K562 (cell line): Measurements from ENCODE around the gene ARL2. TPM values are rescaled to one million over a fixed set of nuclear protein-coding genes. Genes with fewer than 3 reads are reported as not detected.
A peak's percentile ranks its signal among the peaks of the same experiment; 100 is the strongest.

Source experiments
- DACH1 ChIP-seq: fragments of 450-650 bp; IDR thresholded peaks from 2 replicates; pipeline ENCODE4 v1.6.1; 2018; ENCODE audit not compliant: partially characterized antibody
- DIDO1 ChIP-seq: fragments of 450-650 bp; IDR thresholded peaks from 2 replicates; pipeline ENCODE4 v1.6.1; 2016; ENCODE audit warnings: low read depth, missing biosample characterization, missing genetic modification characterization
- EGR1 ChIP-seq: fragments of 450-650 bp; conservative IDR thresholded peaks from 2 replicates; pipeline ENCODE4 v1.6.1; 2017; ENCODE audit warnings: mild to moderate bottlenecking
- HNRNPUL1 ChIP-seq: fragments of 200-400 bp; formaldehyde crosslinking; IDR thresholded peaks from 2 replicates; pipeline ENCODE4 v1.6.1; 2017; ENCODE audit warnings: low read length
- KDM1A ChIP-seq, 2 experiments: fragments of 450-650 bp; IDR thresholded peaks; 2 replicates each; pipeline ENCODE4 v1.6.1; 2016; ENCODE audit warnings: mild to moderate bottlenecking in 2 of 2
- OTX1 ChIP-seq: fragments of 450-650 bp; formaldehyde crosslinking; IDR thresholded peaks from 2 replicates; pipeline ENCODE4 v1.4.0; 2022; ENCODE audit warnings: mild to moderate bottlenecking
- STAT5B ChIP-seq: fragments of 250-450 bp; sonication (Bioruptor Pico); IDR thresholded peaks from 2 replicates; pipeline ENCODE4 v1.8.0; 2021; ENCODE audit warnings: mild to moderate bottlenecking, inconsistent platforms
- ZBTB1 ChIP-seq: sonication (generic); formaldehyde crosslinking; IDR thresholded peaks from 2 replicates; pipeline ENCODE4 v1.8.1; 2023; ENCODE audit warnings: missing genetic modification reagents, low read depth, mild to moderate bottlenecking, borderline replicate concordance
- ZBTB17 ChIP-seq: fragments of 450-650 bp; formaldehyde crosslinking; IDR thresholded peaks from 2 replicates; pipeline ENCODE4 v1.4.0; 2020; ENCODE audit warnings: mild to moderate bottlenecking
- ZNF175 ChIP-seq: fragments of 200-800 bp; sonication (Bioruptor generic); IDR thresholded peaks from 2 replicates; pipeline ENCODE4 v1.6.1; 2016; ENCODE audit warnings: low read depth, mild to moderate bottlenecking, missing genetic modification characterization, missing compliant biosample characterization
- ZNF224 ChIP-seq: sonication (generic); formaldehyde crosslinking; IDR thresholded peaks from 2 replicates; pipeline ENCODE4 v1.8.0; 2022; ENCODE audit warnings: mild to moderate bottlenecking, missing genetic modification reagents
- ZNF277 ChIP-seq: fragments of 250-450 bp; sonication (Bioruptor Pico); IDR thresholded peaks from 2 replicates; pipeline ENCODE4 v1.8.0; 2022; ENCODE audit warnings: inconsistent platforms, mild to moderate bottlenecking, moderate library complexity, borderline replicate concordance
- ZNF407 ChIP-seq: fragments of 450-650 bp; IDR thresholded peaks from 2 replicates; pipeline ENCODE4 v1.6.1; 2016; ENCODE audit warnings: low read depth
- ZNF589 ChIP-seq: fragments of 200-800 bp; sonication (Bioruptor generic); IDR thresholded peaks from 2 replicates; pipeline ENCODE4 v1.6.1; 2016; ENCODE audit warnings: low read depth, missing genetic modification characterization, missing compliant biosample characterization
- polyA plus RNA-seq, 8 experiments: library from polyadenylated mRNA; depleted of rRNA in 4 of 8; stranded (reverse) in 5 of 8; unstranded in 3 of 8; fragments of >200 nt; fragmentation: Nextera tagmentation in 2 of 8; fragmentation: Illumina TruSeq in 1 of 8; extraction: Ambion mirVana in 2 of 8; extraction: Trizol in 1 of 8; gene quantifications; 2 replicates each; pipeline versions ENCODE4 v1.2.1 to v1.2.3, GENCODE V29; 2011 to 2014; ENCODE audit warnings: inconsistent platforms in 1 of 8, missing spikeins in 1 of 8
- total RNA-seq, 7 experiments: library from RNA; depleted of rRNA in 6 of 7; stranded (reverse); fragments of >200 nt in 6 of 7; fragmentation: Illumina TruSeq in 2 of 7; extraction: Trizol in 2 of 7; gene quantifications; 2 replicates each; pipeline versions ENCODE4 v1.2.1 to v1.2.3, GENCODE V29; 2011 to 2021; ENCODE audit warnings: low replicate concordance in 1 of 7
- TF ChIP-seq, protein P1 (sequence below), 2 experiments: fragments of 450-650 bp; IDR thresholded peaks; 2 replicates each; pipeline ENCODE4 v1.6.1; 2018; ENCODE audit warnings: mild to moderate bottlenecking in 2 of 2, low read depth in 1 of 2; ENCODE audit not compliant: partially characterized antibody in 2 of 2

The ARL2 gene
- total and polyA plus RNA-seq, 9 of the 15 experiments (the other 6 are each of a cell fraction or from before 2014, with no cell fraction given): 5.7 to 154 (median 92.2) TPM

GRCh38 chr11:65013130-65013887, 651 bp upstream of the ARL2 start (continued):
- TF ChIP-seq DIDO1 (tag): no peak
- no peak; a peak in 2 of 4 replicates for TF ChIP-seq KDM1A (IDR thresholded peaks at IDR 0.05)
- TF ChIP-seq ZNF175 (CRISPR knock-in tag): no peak
- TF ChIP-seq, protein P1, sequence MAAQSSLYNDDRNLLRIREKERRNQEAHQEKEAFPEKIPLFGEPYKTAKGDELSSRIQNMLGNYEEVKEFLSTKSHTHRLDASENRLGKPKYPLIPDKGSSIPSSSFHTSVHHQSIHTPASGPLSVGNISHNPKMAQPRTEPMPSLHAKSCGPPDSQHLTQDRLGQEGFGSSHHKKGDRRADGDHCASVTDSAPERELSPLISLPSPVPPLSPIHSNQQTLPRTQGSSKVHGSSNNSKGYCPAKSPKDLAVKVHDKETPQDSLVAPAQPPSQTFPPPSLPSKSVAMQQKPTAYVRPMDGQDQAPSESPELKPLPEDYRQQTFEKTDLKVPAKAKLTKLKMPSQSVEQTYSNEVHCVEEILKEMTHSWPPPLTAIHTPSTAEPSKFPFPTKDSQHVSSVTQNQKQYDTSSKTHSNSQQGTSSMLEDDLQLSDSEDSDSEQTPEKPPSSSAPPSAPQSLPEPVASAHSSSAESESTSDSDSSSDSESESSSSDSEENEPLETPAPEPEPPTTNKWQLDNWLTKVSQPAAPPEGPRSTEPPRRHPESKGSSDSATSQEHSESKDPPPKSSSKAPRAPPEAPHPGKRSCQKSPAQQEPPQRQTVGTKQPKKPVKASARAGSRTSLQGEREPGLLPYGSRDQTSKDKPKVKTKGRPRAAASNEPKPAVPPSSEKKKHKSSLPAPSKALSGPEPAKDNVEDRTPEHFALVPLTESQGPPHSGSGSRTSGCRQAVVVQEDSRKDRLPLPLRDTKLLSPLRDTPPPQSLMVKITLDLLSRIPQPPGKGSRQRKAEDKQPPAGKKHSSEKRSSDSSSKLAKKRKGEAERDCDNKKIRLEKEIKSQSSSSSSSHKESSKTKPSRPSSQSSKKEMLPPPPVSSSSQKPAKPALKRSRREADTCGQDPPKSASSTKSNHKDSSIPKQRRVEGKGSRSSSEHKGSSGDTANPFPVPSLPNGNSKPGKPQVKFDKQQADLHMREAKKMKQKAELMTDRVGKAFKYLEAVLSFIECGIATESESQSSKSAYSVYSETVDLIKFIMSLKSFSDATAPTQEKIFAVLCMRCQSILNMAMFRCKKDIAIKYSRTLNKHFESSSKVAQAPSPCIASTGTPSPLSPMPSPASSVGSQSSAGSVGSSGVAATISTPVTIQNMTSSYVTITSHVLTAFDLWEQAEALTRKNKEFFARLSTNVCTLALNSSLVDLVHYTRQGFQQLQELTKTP (IDR thresholded peaks at IDR 0.05; ENCODE audit: low read depth in 1 of 2, partially characterized antibody in 2 of 2): peak; percentile 43 to 71
- TF ChIP-seq ZNF407: no peak
- no peak for TF ChIP-seq HNRNPUL1
- no peak for TF ChIP-seq EGR1
- no peak for TF ChIP-seq OTX1 (CRISPR knock-in tag)
- no peak for TF ChIP-seq ZNF277
- TF ChIP-seq ZBTB17: no peak
- peak; percentile 23 for TF ChIP-seq DACH1
- no peak for TF ChIP-seq ZNF224 (CRISPR knock-in tag)
- TF ChIP-seq STAT5B: no peak
- no peak for TF ChIP-seq ZBTB1 (CRISPR knock-in tag)
- no peak for TF ChIP-seq ZNF589 (CRISPR knock-in tag)
